NCI-H1436 treated with DMSO at 0.1 percent for 48 hours (cell line): ENCODE results near the gene DUOX1.
"Not testable (repeated sequence)": the region's sequence is repeated elsewhere in the genome, so short reads cannot be mapped to it uniquely, and the experiment has no call there.

Experiments
- DNase-seq: peaks from one replicate; lab custom pipeline; 2025; lab: John Stamatoyannopoulos, UW

DUOX1 gene

DNA sequence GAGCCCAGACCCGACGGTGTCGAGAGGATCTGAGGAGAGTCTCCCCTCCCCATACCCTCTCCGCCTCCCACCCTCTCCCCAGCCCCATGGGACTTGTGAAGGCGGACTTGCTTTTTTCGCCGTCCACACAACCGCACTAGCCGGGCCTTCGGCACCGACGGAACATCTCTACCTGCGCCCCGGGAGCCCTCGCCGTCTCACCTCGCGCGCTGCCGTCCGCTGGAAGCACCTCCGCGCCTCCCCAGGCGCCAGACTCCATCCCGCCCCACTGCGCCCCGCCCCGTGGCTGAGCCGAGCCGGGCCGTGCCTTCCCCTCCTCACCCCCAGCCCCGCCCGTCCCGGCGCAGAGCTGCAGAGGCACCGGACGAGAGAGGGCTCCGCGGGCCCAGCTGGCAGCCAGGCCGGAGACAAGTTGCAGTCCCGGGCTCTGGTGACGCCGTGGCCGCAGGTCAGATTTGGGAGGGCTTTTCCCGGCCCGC lies at the start of gene DUOX1, which contains the start of gene DUOXA1:
TSS of gene DUOX1 (plus strand) at position 344 of the 479 bp plus-strand sequence. CDS start 1,973 bp downstream, outside the sequence.
TSS of gene DUOXA1 (minus strand) at position 229 of the 479 bp plus-strand sequence. CDS start 6,865 bp downstream, outside the sequence.
- no peak for DNase-seq

DNA sequence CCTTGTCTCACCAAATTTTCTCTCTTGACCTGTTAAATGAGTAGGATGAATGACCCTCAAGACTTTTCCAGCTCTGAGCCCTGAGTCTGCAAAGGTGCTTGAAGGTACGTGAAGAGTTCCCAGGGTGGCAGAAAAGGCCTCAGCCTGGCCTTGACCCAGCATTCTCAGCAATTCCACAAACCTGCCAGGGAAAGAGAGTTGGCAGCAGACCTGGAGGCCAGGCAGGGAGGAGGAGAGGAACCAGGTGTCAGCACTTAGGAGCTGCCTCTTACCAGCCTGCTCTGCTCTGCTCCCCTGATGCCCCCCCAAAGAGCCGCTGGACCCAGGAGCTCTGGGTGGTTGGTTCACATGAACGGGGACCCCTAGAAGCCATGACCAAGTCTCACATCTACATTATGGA lies 49.2 kb upstream of the DUOX1 start:
- not testable (repeated sequence) for DNase-seq

DNA sequence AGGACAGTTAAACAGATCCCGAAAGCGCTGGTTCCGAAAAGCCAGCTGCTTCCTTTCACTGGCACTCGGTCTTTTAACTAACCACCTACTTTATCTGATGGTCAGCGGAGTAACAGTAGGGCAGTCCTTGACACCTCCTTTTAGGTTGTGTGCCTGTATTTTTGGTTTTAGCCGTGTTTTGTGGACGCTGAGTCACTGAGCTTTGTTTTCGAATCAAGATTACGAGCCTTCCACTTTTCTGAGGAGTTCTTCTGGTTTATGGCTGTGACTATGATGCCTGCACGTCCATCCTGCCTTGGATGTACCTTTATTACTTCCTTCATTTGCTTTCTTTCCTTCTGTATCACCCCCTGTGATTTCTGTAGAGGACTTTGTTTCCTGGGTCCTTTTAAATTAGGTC lies 47.4 kb upstream of the DUOX1 start:
- not testable (repeated sequence) for DNase-seq

DNA sequence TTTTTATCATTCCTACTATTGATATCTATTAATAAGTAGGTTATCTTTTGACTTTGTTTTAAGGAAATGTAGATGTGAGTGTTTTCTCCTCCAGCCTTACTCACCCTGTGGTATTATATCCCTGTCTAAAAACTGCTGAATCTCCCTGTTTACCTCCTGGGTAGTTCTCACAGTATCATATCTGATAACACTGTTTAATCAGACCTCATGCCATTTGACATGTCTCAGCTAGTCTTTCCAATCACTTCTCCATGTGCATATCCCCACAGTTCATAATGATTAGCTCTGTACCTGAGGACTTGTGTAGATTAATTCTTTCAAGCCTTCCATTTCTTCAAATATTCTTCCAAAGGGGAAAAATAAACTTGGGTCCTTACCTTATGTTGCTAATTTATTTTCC lies 46.6 kb upstream of the DUOX1 start:
- DNase-seq = no peak

DNA sequence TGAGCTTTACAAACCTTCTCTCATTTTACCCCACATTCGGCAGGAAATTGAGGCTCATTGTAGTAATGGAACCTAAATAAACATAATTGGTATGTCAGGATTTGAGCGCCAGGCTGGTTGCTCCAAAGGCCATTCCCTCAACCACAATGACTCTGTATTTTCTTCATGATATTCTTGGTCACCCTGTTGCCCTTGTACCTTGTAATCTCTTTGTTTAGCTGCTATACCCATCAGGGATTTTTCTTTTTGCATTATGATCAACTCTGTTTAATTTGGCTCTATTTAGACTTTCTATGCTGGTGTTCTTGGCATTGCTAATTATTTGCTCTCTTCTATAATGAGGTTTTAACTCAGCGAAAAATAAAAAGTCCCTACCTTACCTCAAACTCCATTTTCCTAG lies 45.6 kb upstream of the DUOX1 start:
- no peak for DNase-seq

DNA sequence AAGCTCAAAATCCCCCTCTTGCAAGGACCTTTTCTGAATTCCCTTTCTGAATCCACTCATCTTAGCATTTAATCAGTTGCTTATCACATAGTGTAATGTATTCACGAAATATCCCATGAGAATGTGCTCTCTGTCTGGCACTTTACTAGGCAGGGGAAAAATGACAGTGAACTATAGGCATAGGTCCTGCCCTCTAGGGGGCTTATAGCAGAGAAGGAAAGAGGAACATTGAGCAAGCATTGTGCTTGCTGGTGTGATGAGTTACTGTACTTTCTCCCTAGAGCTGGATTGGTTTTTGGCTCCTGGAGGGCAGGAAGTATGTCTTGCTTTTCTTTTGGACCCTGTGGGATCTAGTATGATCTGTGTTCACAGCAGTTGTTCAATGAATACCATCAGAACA lies 42.3 kb upstream of the DUOX1 start:
- no peak for DNase-seq

DNA sequence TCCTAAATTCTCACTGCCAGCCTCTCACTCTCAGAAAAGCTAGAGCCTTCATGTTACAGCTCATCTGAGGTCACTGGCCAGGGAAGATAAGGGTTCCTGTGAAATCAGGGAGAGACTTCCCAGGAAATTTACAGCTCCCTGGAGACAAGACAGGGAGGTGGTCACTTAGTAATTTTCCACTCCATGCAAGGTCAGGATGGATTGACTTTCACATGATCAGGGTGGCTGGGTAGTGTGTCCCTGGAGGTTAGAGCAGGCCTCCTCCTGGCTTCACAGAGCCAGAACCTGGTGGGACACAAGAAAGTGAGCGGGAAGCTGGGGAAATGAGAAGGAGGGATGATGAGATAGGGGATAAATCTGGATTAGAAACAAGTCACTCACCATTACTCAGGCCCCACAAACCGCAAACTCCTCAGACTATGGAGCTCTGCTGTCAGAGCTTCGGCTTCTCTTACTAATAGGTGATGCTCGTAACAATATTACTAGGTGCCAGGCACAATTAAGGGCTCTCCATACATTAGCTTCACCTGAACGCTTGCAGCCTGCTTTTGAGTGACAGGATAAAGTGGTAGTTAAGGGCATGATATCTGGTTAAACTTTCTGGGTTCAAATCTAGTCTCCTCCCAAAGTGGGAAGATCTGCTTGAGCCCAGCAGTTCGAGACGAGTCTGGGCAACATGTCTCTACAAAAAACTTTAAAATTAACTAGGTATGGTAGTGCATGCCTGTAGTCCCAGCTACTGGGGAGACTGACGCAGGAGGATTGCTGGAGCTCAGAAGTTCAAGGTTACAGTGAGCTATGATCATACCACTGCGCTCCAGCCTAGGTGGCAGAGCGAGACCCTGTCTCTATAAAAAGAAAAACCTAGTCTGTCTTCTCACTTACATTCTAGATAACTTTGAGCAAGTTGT lies 40.7 kb upstream of the DUOX1 start:
- no peak for DNase-seq

DNA sequence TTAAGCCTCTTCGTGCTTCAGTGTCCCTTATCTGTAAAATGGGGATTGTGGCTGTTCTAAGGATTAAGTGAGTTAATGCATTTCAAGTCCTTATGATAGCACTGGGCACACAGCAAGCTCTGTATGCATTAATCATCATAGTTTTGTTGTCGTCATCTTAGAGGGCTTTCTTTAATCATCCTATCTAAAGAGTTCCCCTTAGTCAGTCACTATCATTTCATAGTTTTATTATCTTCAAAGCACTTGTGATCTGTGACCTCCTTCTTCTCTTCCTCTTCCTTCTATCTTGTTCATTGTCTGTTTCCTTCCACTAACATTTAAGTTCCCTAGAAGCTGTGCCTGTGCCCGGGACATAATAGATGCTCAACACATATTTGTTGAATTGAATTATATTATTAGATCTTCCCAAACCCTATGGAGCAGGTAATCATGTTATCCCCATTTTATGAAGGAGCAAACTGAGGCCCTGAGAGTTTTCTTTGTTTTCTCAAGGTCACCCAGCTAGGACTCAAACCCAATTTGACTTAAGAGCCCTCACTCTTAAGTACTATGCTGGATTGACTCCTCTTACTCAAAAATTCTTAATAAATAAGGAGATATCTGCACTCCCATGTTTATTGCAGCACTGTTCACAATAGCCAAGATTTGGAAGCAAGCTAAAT lies 40.0 kb upstream of the DUOX1 start:
- DNase-seq = no peak

DNA sequence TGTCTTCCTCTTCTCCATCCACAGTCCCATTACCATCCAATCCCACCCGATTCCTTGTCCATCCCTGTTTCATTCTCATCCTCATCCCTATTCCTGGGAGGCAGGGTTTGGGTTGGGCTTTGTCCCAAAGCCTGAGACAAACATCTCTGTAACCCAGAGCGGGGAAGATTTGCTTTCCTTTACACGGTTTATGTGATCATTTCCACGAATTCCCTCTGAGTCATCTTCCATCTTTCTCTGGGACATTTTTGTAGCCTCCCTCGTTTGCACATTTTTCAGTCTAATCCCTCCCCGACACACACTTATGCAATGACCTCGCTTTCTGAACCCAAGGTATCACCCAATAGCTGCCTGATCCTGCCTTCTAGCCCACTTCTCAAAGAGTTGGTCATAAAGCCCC lies 38.6 kb upstream of the DUOX1 start:
- DNase-seq = no peak

DNA sequence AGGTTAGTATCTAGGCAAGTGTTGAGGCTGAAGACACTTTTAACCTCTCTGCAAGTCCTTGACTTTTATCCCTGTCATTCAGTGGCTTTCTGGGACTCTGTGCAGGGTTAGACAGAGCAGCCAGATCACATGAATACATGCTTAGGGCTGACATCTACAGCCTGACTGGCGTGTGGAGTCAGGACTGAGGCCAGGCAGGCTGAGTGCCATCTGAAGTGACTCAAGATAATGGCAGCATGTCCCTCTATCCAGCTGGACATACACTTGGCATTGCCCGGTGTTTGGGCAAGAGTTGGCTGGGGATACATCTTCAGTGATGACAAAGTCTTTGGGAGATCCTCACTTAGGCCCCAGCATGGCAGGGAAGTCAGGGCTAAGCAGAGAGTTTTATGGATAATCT lies 38.2 kb upstream of the DUOX1 start:
- no peak for DNase-seq

DNA sequence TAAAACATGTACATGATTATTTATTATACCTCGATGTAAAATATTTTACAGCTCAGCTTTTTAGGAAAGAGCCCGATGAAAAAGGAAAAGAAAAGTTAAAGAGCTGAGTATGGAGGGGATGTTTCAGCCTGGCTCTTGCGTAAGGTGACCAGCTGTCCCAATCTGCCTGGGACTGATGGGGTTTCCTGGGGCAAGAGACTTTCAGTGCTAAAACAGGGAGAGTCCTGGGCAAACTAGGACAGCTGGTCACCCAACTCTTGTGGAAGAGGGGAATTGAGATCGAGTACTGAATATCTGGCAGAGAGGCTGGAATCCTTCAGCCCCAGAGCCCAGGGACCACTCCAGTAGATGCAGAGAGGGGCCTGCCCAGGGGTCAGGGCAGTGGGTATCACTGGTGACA lies 36.8 kb upstream of the DUOX1 start:
- no peak for DNase-seq

DNA sequence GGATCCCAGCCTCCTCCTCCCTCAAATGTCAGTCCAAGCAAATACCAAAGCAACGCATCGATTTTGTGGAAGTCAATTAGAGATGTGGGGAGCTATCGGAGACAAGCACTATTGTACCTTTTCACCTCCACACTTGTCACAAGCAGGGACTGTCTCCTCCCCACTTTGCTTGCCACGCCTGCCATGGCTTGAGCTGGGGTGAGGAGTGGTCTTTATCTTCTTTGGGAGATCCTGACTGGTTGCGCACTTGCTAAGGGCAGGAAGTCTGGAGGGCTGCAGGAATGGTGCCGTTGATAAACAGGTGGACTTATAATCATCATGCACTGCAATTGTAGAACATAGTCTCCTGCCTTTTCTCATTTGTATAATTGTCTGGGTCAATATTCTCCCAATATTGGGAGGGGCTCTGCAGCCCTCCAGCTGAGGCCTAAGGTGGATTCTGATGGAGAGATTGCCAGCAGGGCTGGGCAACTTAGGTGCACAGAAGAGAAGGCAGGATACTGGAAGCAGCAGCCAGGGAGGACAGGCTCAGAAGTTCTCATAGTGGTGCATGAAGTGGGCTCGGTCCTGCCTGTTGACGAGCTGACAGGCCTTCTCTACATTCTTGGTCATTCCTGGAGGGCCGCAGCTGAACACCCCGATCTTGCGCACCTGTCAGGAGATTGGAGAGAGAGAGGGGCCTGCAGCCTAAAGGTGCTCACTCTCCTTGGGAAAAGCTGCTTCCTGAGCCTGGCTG lies 36.0 kb upstream of the DUOX1 start:
- DNase-seq = no peak

DNA sequence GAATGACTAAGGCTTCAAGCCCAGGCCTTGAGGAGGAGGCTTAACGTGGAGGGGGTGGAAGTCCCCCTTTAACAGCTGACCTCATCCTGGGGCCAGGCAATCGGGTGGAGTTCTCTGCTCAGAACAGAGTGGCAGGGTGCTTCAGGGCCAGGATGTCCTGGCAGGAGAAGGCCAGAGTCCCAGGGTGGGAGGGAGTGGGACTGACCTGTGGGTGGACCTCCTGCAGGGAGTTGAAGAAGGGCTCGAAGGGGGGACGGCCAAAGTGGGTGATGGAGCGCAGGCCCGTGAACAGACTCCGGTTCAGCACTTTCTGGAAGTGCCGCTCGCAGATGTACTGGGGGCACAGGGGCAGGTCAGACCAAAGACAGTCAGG lies 35.5 kb upstream of the DUOX1 start:
- DNase-seq = no peak

DNA sequence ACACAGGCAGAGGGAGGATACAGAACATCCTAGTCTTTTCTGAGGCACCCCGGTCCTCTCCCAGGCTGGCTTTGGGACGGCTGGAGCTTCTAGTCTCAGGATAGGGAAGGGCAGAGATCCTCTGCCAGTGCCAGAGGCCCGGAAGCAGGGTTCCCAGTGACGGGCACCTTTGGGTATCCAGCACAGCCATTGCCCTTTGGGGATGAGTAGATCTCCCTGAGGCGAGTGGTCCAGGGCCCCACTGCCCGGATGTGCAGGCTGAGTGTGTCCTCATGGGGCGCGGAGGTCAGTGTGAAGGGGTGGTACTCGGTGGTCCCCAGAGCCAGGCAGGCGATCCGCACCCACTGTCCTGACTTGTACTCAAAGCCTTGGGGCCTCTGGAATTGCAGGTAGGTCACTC lies 34.1 kb upstream of the DUOX1 start:
- DNase-seq = no peak

DNA sequence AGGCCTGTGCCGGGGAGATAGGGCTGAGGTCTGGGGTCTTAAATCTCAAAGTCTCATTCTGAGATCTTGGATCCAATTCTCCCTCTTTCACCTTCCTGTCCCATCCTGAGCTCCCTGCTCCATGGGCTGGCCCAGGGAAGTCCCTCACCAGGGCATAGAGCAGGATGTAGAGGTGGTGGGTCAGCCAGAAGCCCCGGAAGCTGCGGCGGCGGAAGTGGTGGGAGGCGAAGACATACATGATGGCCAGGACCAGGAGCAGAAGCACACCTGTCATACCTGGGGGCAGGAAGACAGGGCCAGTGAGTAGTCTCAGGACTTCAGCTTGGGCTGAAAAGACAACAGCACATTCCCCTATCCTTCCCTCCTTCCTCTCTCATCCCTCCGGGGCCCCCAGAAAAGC lies 32.3 kb upstream of the DUOX1 start:
- DNase-seq = no peak

DNA sequence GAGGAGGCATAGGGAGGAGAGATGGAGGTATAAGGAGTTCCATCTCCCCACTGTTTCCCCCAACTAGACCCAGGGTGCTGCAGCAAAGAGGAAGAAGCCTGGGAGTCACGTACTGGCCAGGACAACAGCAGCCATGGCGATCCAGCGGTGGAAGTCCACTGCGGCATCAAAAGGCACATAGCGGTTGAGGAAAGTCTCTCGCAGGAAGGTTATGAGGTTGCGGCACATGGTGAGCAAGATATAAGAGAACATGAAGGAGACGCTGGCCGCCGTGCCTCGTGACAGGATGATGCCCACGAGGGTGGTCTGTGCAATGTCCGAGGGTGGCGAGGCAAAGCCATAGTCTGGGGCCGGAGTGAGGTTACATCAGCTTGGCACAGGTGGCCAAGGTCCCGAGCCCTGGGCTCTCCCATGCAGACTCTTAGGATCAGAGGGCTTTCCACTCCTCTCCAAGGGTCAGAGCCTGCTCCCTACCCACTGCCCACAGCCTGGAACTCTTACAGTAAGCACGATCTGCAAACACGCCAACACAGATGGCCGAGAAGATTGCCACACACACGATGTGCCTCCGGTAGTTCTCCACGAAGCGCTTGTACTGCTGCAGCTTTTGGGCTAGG lies 30.1 kb upstream of the DUOX1 start:
- no peak for DNase-seq

DNA sequence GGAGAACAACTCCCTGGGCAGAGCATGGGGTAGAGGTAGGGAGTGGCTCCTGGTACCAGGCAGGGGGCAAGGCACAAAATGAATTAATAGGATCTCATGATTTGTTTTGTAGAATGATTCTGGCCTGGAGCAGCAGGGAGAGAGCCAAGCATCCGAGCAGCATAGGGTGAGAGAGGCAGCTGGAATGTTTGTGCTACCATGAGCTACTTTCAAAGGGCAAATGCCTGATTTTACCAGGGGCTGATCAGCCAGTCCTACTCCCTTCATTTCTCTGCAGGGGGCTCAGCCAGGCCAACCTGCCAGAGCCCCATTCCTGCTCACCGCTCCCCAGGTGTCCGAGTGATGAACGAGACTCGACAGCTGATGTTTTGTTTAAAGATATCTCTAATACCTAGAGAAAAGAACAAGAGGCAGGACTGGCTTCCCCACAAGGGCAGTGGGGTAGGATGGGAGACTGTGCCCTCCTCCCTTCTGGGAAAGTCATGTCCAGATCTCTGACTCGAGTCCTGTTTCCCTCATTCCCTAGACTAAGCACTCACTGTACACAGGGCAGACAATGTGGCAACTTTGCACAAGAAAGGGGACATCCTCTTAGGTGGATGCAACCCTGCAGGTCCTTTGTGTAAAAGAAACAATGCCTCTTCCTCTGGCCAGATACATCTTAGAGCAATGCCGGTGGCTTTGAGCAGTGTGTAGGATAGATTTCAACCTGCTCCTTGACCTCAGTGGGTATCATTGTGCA lies 28.7 kb upstream of the DUOX1 start:
- DNase-seq = no peak

DNA sequence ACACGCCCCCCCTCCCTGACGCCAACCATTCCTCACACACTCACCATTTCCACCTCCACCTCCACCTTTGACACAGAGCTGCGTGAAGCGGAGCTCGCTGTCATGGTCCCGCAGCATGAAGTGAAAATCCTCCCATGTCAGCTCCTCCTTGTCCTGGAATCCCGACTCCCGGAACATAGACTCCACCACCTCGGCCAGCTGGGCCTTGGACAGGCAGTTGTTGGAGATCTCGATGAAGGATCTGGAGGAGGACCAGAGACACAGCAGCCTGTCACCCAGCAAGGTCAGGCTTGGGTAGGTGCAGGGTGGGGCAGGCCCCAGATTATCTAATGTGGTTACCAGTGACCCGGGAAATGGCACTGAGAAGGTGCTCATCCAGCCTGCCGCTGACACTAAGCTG lies 28.0 kb upstream of the DUOX1 start:
- DNase-seq = no peak

DNA sequence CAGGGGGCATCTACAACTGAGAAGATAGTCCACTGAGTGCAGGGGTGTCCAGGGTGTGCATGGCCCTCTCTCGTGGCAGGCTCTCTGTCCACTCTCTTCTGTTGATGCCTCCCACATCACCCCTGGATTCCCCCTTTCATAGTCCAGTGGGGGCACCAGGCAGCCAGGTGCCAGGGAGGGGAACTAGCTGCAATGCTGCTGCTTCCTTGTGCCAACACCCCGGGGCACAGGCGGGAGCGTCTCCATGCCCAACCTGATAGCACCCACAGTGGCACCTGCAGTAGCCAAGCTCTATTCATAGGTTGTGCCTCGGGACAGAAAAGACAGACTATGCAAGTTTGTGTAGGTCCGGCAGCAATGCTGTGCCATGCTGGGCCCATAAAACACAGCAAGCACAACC lies 27.6 kb upstream of the DUOX1 start:
- no peak for DNase-seq

DNA sequence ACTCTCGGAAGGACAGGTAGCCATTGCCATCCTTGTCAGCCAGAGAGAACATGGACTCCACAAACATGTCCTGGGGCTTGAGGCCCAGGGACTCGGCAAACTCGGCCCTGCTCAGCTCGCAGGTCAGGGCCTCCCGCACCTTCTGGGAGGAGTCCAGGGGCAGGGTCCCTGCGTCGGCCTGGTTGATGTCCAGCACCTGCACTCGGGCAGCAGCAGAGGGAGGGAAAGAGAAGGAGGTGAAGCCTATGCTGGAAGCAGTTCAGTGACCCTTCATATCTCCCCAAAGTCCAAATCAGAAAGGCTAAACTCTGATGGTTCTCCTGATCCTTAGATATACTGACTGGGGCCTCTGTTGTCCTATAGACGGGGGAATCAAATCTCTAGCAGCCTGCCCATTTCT lies 25.6 kb upstream of the DUOX1 start:
- not testable (repeated sequence) for DNase-seq

DNA sequence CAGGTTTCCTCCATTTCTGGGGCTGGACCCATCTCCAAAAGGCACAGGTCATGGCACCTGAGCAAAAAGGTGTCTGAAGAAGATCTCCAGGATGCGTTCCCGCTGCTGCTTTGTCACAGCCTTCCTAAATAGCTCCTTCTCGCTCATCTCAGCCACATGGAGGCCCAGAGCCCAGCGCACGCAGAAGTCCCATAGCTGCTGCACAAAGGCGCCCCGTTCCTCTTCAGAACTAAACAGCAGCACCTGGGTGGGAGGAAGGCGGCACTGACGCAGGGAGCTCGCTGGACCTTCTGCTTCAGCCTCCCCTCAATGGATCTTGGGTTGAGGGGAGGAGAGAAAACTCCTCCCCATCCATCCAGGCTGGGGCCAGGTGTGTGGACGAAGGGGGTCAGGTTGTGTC lies 24.2 kb upstream of the DUOX1 start:
- DNase-seq = no peak
